A673 (cell line): ENCODE measurements around the gene PSMC6. TPM values are rescaled to one million over a fixed set of nuclear protein-coding genes. Genes with fewer than 3 reads are reported as not detected.
A peak's percentile ranks its signal among the peaks of the same experiment; 100 is the strongest.

Experiments
- BruUV-seq: library from RNA; stranded (reverse); fragments of 400-500 nt; replicated peaks from 2 replicates; lab custom pipeline; 2021; lab: Mats Ljungman, UMichigan
- CTCF ChIA-PET: fragments of 300-600 bp; sonication (Branson Sonifier 250); formaldehyde crosslinking; loops from one replicate; lab custom pipeline; 2022; ENCODE audit warnings: antibody characterized with exemption; lab: Charles Lee
- POLR2A ChIA-PET: fragments of 300-600 bp; sonication (Branson Sonifier 250); formaldehyde crosslinking; loops from one replicate; lab custom pipeline; 2022; ENCODE audit warnings: antibody characterized with exemption; ENCODE audit not compliant: low non-redundant PET; lab: Charles Lee
- DNase-seq: peaks from one replicate; pipeline ENCODE4 v3.0.0-alpha.2; 2015; ENCODE audit warnings: low spot score
- H3K27ac ChIP-seq: fragments of 200-600 bp; sonication (generic); 2 replicates; pipeline ENCODE4 v1.5.1; 2016; ENCODE audit warnings: mixed run types, low read depth, mild to moderate bottlenecking, mixed read lengths, antibody characterized with exemption, low read length; ENCODE audit not compliant: poor library complexity, severe bottlenecking
- H3K27me3 ChIP-seq: fragments of 200-600 bp; sonication (generic); replicated peaks from 2 replicates; pipeline ENCODE4 v1.6.1; 2017; ENCODE audit warnings: mixed run types, low read depth, mild to moderate bottlenecking, mixed read lengths, antibody characterized with exemption, low read length; ENCODE audit not compliant: insufficient read depth, poor library complexity
- H3K36me3 ChIP-seq: fragments of 200-600 bp; sonication (generic); 2 replicates; pipeline ENCODE4 v1.6.1; 2016; ENCODE audit warnings: mixed run types, mild to moderate bottlenecking, mixed read lengths, antibody characterized with exemption, low read length; ENCODE audit not compliant: insufficient read depth, poor library complexity, severe bottlenecking
- H3K4me1 ChIP-seq: fragments of 200-600 bp; sonication (generic); 2 replicates; pipeline ENCODE4 v1.6.1; 2017; ENCODE audit warnings: mixed run types, mild to moderate bottlenecking, mixed read lengths, antibody characterized with exemption, low read length; ENCODE audit not compliant: insufficient read depth, poor library complexity, severe bottlenecking
- H3K4me3 ChIP-seq: fragments of 200-600 bp; sonication (generic); 2 replicates; pipeline ENCODE4 v1.5.1; 2016; ENCODE audit warnings: low read depth, mixed run types, mild to moderate bottlenecking, mixed read lengths, low read length; ENCODE audit not compliant: poor library complexity, severe bottlenecking
- H3K9me3 ChIP-seq: fragments of 200-600 bp; sonication (generic); 2 replicates; pipeline ENCODE4 v1.6.1; 2016; ENCODE audit warnings: mixed run types, low read depth, mild to moderate bottlenecking, mixed read lengths, antibody characterized with exemption, low read length; ENCODE audit not compliant: poor library complexity, severe bottlenecking
- CTCF ChIP-seq: fragments of 300-800, 200-600 bp; sonication (generic); conservative IDR thresholded peaks from 2 replicates; pipeline ENCODE4 v1.5.1; 2017; ENCODE audit warnings: low read depth, mild to moderate bottlenecking, antibody characterized with exemption, low read length, moderate library complexity, mixed read lengths
- EZH2 ChIP-seq: fragments of 200-600 bp; sonication (generic); IDR thresholded peaks from 2 replicates; pipeline ENCODE4 v1.6.1; 2017; ENCODE audit warnings: borderline replicate concordance, low read depth, mild to moderate bottlenecking, mixed read lengths, antibody characterized with exemption, low read length; ENCODE audit not compliant: poor library complexity, severe bottlenecking
- intact Hi-C: fragments of 100-400 bp; cut with micrococcal nuclease; formaldehyde crosslinking; loops from one replicate; pipeline ENCODE4 v1.10.0; 2022; ENCODE audit not compliant: unreplicated experiment
- total RNA-seq: library from RNA; stranded (reverse); gene quantifications from 2 replicates; pipeline ENCODE4 v1.2.3, GENCODE V29; 2021

PSMC6 gene
- total RNA-seq, 1 experiment from 2014 or later: 190 TPM

GRCh38 chr14:52701223-52701622, 5.8 kb upstream of the PSMC6 start:
- H3K27ac ChIP-seq: no peak overlapping the region
- no TSS peak for BruUV-seq
- intact Hi-C loops: no loop called here
- no peaks in the 10 kb centered on the region for H3K36me3 ChIP-seq
- TF ChIP-seq EZH2: no peak
- no peaks in the 10 kb centered on the region for H3K27me3 ChIP-seq
- ChIA-PET CTCF (no interaction called here), POLR2A (no interaction called here)
- peaks cover 8% of the 10 kb centered on the region for H3K4me1 ChIP-seq
- H3K9me3 ChIP-seq: no peaks in the 10 kb centered on the region
- DNase-seq: no peak
- no peak overlapping the region for H3K4me3 ChIP-seq

- Histone ChIP-seq H3K36me3 (peaks cover 2% of the 10 kb centered on the region), H3K4me1 (peaks cover 14% of the 10 kb centered on the region), H3K27ac (no peak overlapping the region), H3K9me3 (no peaks in the 10 kb centered on the region), H3K4me3 (no peak overlapping the region), H3K27me3 (no peaks in the 10 kb centered on the region)
- DNase-seq: peak; percentile 30
- ChIA-PET POLR2A (no interaction called here), CTCF (no interaction called here)
- TF ChIP-seq EZH2 (no peak), CTCF (no peak)
- no TSS peak for BruUV-seq
- intact Hi-C loops: no loop called here
These were observed 3.8 kb upstream of the PSMC6 start for GRCh38 chr14:52703225-52703624.

GRCh38 chr14:52703664-52704063, 3.3 kb upstream of the PSMC6 start:
- H3K9me3 ChIP-seq: no peaks in the 10 kb centered on the region
- peaks cover 7% of the 10 kb centered on the region for H3K36me3 ChIP-seq
- ChIA-PET CTCF (no interaction called here), POLR2A (no interaction called here)
- intact Hi-C loops: no loop called here
- H3K4me1 ChIP-seq: peaks cover 18% of the 10 kb centered on the region
- H3K27me3 ChIP-seq: no peaks in the 10 kb centered on the region
- H3K4me3 ChIP-seq: no peak overlapping the region
- H3K27ac ChIP-seq: no peak overlapping the region
- BruUV-seq: no TSS peak
- TF ChIP-seq CTCF (no peak), EZH2 (no peak)
- DNase-seq: no peak

GRCh38 chr14:52706286-52706685, 714 bp upstream of the PSMC6 start:
- peak; percentile 26 for DNase-seq
- TF ChIP-seq CTCF (no peak), EZH2 (no peak)
- Histone ChIP-seq H3K9me3 (no peaks in the 10 kb centered on the region), H3K27ac (peak overlapping the region; percentile 94), H3K4me1 (peaks cover 22% of the 10 kb centered on the region), H3K36me3 (peaks cover 33% of the 10 kb centered on the region), H3K4me3 (peak overlapping the region; percentile 87), H3K27me3 (no peaks in the 10 kb centered on the region)
- BruUV-seq: no TSS peak
- intact Hi-C loops: no loop called here
- ChIA-PET CTCF (no interaction called here), POLR2A (no interaction called here)
